Myocyte (in vitro differentiated cells): ENCODE results near the gene CADM1. TPM values are rescaled to one million over a fixed set of nuclear protein-coding genes. Genes with fewer than 3 reads are reported as not detected.
A peak's percentile ranks its signal among the peaks of the same experiment; 100 is the strongest.

ENCODE experiments used
- DNase-seq: peaks from one replicate; pipeline ENCODE4 v3.0.0-alpha.2; 2012; ENCODE audit warnings: low read depth
- total RNA-seq: library from RNA; depleted of rRNA; stranded (reverse); fragments of >200 nt; gene quantifications from 2 replicates; pipeline ENCODE4 v1.2.3, GENCODE V29; 2014

Gene CADM1
- total RNA-seq, 1 donor from 2014 or later: 2.9 TPM

DNA sequence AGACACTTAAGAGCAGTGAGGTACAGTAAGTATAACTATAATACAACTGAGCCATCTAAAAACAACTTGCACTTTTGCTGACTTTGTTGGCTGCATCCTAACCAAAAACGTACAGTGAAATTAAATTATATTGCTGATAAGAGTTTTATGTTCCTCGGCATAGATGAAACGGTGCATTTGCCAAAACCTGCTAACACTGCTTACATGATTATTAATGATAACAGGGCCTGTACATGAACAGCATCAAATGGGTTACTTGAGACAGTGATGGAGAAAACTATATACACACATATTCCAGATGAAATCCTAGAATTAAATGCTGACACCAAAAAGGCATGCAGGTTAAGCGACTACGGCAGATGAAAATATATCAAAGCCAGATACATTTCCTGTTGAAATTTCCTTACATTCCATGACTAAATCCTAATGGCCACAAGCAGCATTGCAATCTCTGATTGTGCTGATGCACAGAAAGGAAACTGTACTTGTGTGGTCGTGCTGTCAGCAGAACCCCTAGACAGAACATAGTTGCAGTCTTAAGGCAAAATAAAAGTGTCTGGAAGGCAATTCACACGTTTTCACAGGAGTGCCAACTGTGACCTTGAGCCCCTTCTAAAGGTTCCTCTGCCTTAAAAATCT lies 143.9 kb downstream of the CADM1 start:
- DNase-seq: no peak

DNA sequence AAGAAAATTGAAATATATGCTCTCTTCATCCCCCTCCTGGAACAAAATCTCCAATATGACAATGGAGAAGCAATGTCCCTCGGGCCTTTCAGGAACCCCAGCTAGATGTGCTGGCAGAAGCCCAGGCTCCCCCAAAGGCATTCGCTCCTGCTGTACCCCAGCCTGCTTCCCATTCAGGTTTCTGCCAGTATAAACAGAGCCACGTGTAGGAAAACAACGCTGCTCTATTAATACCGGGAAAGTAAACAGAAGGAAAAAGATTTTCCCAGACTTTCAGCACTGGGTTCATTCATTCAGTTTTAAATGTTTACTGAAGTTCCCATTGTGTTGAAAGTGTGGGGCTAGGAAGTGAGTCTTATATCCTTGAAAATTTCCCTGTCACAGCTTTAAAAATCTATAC lies 147.1 kb downstream of the CADM1 start:
- DNase-seq: no peak

DNA sequence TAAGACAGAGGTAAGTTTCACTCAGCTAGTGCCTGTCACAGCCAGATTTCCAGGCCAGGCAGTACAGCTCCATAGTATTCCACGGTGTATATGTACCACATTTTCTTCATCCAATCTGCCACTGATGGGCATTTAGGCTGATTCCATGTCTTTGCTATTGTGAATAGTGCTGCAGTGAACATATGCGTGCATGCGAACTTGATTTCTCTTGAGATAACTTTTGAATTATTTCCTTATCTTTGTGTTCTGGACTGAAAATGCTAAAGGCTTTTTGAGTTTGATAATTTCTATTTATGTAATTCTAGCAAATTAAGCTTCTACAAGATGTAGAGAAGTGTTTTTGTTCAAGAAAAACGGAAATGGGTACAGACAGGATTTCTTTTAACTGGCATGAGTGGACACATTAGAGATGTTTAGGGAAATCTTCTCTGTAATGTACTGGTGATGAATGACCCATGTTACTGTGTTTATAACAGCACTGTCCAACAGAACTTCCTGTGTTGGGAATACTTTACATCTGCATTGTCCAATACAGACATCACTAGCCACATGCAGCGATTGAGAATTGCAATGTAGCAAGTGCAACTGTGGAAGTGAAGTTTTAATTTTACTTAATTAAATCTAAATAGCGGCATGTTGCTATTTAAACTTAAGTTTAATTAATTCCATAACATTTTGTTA lies 151.3 kb downstream of the CADM1 start:
- DNase-seq: no peak

DNA sequence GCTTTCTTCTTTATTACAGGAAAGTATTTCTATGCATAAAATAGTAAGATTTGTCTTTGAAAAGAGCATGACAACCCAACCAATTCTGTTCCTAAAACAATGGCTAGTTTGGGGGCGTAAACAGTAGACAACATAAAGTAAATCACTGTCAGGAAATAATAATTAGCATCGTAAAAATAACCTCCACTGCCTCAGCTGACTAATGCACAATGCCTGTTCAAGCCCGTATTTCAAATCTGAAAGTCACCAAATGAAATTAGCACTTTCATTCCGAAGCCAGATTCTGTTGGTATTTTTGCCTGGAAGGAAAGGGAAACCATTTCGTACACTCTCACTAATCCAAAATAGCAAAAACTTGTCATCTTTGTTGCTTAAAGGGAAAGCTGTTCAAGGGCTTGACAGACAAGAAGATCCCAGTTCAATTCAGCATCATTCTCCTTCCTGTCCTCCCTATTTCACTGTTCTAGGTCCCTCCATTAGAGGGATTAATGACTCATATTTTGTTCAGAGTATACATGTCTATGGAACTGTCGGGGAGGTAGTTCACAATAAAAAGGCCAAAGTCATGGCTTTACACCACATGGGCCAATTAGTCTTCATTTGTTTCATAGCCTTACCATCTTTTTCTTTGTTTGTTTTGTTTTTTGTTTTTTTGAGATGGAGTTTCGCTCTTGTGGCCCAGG lies 154.7 kb downstream of the CADM1 start:
- DNase-seq: no peak

DNA sequence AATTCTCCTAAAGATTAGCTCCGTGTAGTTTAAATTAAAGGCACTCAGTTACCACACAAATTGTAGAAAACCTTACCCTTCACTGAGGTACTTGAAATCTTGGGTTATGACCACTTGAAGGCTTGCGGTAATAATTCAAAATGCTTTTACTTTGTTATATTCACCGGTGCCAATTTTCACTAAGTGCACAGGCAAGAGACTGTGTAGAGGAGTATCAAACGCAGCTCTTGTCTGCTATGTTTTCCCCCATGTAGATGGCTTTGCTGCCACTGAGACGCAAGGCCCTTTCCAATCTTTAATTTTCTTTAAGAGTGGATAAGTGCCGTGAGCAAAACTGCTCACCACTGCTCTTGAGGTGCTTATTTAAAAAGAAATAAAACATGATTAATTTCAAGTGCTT lies 155.8 kb downstream of the CADM1 start:
- no peak for DNase-seq

DNA sequence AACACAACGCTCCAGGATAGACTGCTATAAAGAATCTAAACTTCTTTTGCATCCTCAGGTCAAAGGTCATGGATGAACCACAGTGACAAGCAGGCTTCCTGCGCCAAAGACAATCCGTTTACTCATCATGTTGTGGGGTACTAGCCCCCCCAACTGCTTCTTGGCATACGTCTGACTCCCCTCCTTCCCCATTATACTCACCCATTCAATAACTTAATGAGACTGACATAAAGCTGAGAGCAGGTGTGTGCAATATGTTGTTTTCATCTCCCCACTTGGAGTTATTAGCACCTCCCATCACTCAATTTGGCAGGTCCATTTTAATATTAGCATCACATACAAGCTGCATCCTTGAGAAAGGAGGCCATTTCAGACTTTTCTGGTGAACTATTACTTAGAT lies 157.1 kb downstream of the CADM1 start:
- no peak for DNase-seq

DNA sequence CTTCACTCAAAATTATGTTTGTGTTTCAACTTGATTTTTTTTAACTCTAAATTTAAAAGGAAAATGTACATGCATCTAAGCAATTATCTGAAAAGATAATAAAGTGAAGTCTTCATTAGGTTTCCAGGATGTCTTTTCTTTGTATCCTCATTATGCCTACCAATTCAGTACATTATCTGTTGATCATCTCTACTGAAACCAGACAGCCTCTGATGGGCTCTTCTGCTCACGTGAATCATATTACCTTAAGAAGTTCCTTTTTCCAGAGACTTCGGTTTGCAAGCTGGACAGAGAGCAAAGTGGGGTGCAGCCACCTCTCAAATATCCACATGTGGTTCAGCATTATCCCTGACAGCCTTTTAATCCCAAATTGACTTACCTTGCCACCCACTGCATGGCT lies 158.4 kb downstream of the CADM1 start:
- no peak for DNase-seq

DNA sequence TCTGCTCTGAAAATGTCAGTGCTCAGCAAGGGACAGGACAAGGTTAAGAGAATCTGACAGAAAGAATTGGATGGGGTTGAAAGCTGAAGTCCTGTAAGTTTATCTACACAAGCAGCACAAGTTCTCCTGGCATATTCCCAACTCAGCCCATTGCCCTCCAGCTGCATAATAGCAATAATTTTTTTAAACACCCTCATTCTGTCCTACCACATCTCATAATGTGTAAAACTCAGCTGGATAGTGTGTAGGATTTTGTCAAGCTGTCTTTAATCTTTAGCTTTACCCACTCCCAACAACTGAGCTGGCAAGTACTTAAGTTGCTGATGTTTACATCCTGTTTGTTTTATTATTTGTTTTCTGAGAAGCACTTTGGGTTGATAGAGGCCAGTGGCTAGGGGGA lies 158.9 kb downstream of the CADM1 start:
- DNase-seq: no peak

DNA sequence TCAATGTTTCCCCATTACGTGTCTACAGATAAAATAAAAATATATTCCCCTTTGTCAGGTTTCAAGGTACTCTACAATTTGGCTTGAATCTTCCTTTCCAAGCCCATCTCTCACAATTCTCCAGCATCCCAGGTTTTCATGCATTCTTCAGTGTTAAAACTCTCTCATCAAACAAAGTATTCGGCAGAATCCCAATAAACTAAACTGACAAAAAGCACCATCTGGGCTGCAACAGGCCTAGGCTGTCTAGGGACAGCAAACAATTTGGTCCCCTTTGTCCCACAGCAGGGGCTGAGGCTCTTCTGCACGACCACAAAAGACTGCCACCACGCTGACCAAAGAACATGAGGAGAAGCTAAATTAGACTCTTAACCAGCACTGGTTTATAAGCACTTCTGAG lies 159.4 kb downstream of the CADM1 start:
- no peak for DNase-seq

DNA sequence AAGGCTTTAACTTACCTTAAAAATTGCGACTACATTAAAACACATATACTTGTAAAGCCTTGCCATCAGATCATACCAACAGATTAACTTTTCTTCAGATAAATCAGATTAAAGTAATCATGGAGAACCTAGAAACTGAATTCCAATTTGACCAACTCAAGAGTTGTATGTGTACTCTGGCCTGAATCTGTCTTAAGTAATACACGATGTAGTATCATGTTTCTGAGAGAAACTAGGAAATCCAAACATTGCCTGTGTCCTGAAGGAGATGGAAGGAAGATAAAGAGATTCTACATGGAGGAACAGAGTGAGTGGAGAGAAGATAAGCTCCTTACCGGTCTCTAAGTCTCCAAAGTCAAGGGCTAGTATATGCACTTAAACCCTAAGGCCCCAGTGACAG lies 162.1 kb downstream of the CADM1 start:
- DNase-seq: no peak

DNA sequence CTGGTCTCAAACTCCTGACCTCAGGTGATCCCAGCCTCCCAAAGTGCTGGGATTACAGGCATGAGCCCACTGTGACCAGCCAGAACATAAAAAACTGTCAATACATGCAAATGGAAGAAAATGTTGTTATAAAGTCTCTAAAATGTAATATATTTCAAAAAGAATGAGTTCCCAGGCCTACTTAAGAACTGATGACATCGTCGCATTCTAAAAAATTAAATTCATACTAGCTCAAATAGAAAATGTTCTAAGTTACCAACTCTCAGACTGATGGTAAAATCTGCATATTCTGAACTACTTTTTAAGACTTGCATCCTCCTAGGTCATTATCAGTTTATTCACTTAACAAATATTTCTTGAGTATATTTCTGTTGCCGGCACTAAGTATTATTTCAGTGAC lies 163.3 kb downstream of the CADM1 start:
- no peak for DNase-seq

DNA sequence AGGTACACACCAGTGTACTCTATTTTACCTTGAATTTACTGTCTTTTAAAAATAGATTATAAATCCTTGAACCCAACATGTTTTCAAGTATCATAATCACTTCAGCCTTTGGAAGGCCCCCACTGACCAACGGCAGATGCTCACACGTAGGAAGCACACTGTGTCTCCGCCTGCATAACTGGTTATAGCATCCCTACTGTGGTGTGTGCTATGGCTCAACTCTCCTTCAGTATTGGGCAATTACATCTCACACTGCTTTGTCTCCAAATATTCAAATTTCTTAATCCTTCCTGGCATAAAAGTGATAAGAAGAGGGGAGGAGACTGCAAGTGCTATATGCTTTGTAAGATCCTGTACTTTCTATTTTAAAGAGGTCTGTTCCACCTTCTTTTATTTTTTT lies 165.7 kb downstream of the CADM1 start:
- DNase-seq: no peak

DNA sequence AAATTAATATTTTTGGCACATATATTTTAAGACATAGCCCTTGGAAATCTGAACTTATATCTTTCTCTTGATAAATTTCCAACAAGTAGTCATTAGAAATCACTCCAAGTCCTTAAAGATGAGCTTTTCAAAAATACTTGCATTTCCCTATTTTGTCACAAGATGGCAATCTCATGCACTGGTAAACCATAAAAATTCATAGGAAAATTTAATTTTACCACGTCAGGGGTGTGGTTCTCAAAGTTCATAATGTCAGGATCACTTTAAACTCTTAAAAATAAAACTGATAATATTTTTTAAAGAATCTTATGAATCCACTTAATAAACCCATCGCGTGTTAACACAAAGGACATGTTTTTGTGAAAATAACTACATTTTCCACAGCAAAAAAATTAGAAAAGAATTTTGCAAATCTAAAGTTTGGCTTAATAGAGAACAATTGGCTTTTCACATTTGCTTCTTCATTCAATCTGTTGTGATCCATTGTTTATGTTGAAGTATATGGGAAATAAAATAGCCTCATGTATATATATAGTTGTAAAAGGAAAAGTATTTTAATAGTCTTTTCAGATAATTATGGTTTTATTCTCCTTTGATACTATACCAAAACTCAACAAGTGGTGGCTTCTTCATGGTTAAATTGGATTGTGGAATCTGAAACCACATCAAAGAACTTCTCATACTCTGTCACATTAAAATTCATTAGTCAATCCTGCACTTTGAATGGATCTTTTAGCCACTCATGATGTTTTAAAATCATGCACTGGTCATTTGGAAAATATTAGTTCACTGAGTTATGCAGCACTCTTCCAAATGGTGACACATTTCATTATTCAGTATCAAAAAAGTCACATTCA lies 169.1 kb downstream of the CADM1 start:
- DNase-seq: peak; percentile 56

DNA sequence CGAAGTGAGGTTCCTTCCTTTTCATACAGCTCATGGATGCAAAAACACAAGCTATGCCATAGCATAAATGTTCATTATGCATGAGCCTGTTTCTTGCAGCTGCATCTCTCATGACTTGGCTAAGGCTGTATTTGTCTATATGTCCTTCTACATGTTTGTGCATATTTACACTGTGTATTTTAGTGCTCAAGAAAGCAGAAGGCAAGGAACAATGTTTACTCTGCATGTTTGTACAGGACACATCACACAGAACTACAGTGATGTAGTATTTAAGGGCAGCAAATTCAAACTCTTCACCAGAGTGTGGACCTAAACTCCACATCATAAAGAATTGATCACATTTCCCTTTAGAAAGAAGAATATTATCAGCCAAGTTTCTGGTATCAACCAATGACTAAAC lies 170.3 kb downstream of the CADM1 start:
- DNase-seq: no peak

DNA sequence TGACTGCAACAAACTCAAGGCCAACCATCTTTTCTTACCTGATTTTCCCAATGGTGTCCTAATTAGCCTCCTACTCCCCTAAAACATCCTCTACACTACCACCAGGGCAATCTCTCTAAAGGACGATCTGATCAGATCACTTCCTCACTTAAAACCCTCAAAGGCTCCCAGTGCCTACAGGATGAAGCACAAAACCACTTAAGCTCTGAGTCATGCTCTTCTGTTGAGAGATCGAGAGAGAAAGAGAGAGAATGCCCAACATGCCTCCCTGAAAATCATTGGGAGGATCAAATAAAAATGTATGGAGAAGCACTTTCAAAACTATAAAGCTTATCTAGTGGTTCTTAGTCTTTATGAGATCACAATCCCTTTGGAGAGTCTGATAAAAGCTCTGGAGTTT lies 171.1 kb downstream of the CADM1 start:
- DNase-seq: peak; percentile 19

DNA sequence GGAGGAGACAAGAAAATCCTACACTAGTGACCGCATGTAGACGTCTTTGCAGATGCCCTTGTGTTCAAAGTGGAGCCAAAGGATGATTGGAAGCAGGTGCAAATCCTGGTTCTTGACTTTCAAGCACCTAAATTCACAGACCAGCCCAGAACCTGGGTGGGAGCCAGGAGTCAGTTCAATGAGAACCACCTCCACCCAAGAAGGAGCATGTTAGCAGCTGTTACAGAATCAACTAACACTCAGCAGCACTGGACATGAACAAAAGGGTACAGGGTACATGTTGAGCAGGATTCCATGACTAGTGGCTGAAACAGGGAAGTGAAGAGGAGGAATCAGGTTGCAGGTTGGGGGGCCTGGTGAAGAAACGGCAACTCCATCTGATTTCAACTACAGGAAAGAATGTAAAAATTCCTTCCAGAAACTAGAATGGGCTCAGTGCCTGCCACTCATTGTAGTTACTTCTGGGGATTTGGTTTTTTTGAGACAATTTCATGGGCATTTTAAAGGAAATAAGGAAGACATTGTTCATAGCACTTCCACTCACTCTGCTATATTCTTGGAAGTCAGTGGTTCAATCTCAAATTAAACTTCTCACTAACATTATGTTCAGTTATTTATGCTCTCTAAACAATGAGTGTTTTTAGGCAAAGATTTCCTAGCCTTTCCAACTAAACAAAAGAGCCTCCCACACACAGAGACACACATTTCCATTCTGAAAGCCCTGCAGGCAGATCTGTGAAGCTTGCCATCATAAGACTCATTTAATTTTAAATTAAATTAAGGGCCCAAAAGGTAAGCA lies 173.3 kb downstream of the CADM1 start:
- DNase-seq: no peak

DNA sequence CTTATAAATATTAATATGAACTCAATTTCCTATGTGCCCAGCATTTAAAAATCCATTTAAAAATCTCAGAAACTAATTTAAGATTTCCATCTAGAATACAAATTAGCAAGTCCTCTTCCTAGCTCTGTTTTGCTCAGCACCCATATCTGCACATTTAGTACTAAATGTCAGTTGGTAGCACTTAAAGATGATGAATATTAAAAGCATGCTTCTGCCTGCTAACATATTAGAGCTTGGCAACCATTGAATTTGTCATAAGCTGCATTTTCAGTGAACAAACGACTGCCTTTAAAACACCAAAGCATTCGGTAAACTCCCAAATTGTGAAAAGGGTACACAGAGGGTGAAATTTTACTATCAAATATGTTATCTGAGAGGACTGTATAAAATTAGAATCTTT lies 177.7 kb downstream of the CADM1 start:
- DNase-seq: no peak

DNA sequence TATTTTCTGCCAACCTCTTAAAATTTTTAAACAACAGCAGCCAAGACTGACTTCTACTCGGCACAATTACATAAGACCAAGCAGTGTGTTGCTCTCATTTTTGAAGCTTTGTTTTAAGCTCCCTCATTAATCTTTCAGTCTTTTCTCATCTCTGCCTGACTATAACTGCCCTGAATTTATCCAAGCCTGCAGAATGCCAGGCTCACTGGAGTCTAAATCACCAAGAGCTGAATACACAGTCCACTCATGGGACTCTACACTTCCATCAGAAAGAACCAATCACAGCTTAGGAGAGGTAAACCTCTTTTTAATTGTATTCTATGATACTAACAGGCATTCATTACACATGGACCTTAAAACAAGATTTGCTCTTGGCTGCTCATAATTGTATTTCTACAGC lies 178.7 kb downstream of the CADM1 start:
- DNase-seq: no peak

DNA sequence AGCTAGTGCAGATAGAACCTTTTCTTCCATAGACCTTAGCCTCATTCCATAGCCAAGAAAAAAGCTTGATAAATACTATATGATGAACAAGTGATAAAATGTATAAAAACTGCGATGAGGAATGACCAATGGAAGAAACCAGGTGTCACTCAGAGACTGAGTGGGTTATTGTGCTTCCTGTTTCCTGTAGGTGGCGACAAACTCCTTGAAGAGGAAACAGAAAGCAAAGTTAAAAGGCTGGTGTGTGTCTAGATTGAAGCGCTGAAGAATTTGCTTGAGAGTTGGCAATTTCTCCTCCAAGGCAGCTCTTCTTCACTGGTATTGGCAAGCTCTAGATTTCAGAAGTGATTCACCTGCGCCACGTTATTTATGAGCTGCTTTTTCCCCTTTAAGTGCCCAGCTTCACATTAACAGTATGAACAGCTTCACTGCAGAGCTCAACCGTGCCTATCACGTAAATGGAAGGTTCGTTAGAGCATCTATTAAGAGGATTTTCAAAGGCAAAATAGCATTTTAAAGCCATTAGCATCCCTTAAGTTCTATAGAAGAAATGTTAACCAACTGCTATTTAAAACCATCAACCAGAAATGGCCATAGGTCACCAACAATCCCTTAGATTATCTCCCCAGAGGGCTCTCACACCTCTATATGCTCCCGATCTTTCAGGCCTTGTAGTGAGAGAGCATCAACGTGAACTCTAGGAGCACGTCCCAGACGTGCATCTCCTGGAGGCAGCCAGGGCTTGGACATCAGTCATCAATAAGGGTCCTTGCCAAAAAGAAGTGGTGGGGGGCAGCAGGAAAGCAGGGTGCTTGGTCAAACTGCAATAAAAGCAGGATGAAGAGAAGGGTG lies 179.4 kb downstream of the CADM1 start:
- DNase-seq: peak; percentile 65
